Inflammatory macrophage treated with lipopolysaccharide for 1 hour (primary cell): ENCODE results near the gene OARD1.
A peak's percentile ranks its signal among the peaks of the same experiment; 100 is the strongest.
"Not testable (repeated sequence)": the region's sequence is repeated elsewhere in the genome, so short reads cannot be mapped to it uniquely, and the experiment has no call there.

ENCODE experiments used
- DNase-seq, 2 donors: peaks; one replicate each; pipeline ENCODE4 v3.0.0-alpha.2; 2020 to 2022

OARD1 gene

DNA sequence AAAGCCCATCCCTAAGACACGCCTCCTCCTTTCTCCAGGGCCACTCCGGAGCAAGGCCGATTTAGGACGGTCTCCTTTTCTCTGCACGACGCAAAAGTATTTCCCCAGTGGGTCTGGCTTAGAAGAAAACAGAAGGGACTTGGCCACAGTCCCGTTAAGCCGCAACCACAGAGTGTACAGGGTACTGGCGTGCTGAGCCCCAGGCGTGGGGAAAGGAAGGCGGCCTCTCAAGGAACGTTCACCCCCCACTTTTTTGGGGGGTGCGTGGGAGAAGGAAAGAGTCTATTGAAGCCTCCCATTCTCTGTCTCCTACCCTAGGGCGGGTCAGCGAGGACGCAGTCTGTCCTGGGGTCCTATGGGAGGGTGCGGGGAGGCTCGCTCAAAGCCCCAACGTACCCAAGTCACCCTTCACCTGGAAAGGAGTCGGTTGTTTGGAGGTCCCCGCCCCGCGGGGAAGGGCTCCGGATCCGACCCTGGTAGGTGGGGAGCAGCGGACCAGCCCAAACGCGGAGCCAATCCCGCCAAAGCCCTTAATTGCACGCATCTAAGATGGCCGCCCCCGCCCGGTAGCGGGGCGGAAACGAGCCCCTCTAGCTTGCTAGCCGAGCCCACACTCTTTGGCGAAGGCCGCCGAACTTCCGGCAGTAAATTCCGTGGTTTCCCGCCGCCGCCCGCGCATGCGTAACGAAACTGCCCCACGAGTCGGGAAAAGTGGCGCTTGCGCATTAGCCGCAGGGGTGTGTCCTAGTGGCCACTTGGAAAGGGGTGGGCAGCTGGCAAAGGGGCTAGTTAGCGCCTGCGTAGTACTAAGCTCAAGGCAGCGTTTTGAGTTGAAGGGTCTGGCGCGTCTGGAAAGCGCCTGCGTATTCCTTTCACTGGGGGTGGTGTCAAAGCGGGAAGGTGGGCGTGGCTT is at the start of gene OARD1:
Gene OARD1, minus strand, starts transcription at position 434 of the 913 bp plus-strand sequence. CDS start 722 bp downstream, outside the sequence.
- DNase-seq: peak; percentile 99 to 100

- DNase-seq: no peak
These were observed 47.9 kb upstream of the OARD1 start for GRCh38 chr6:41120058-41120457.

GRCh38 chr6:41119508-41119907 is 47.4 kb upstream of the OARD1 start:
- DNase-seq: no peak

- DNase-seq: not testable (repeated sequence)
These were observed 42.9 kb upstream of the OARD1 start for GRCh38 chr6:41115027-41115426.

GRCh38 chr6:41111017-41111416 is 38.9 kb upstream of the OARD1 start:
- no peak for DNase-seq

DNA sequence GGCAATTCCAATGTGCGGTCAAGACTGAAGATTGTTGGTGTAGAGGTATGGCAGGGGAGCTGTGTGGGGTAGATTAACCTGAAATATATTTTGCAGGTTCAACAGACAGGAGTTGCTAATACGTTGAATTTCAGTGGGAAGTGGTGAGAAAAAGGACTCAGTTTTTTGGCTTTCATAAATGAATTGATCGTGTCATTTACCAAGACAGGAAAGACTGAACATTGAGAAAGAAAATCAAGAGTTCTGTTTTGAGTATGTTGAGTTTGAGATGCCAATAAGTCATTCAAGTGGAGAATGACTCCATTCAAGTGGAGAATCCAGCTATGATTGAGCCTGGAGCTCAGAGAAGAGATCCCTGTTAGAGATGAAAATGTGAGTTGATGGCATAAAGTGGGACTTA is 31.7 kb upstream of the OARD1 start:
- no peak for DNase-seq

DNA sequence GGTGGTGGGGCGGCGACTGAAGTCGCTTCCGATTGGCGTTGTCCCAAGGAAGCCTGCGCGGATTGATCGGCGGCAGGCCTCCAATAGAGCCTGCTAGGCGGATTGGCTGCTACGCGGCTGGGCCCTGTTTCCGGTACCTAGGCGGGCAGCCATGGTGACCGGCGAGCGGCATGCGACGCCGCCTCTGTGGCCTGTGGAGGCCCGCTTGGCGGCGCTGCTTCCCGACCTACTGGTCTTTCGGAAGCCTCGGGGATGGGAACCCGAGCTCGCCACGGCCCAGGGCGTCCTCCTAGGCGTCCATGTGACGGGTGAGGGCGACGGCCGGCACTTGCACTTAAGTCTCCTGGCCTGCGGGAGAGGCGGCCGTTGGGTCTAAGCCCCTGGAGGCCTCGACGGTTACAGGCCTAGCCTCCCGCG is 28.7 kb upstream of the OARD1 start:
- no peak for DNase-seq

DNA sequence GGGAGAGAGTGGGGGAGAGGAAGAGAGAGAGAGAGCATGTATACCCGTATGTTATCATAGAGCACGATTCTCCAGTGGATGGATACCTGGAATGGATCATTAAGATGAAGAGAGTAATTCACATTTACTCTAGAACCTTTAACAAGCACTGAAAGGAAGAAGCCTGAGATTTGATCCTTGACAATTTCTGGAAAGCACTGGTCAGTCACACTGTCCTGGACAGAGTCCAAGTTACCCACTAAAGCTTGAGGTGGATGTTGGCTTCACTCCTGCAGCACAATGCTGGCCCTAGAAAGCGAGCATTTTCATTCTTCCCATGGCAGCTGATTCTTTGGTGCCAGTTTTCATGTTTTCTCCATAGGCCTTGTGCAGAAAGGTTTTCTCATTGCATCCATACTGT is 26.2 kb upstream of the OARD1 start:
- DNase-seq: no peak

DNA sequence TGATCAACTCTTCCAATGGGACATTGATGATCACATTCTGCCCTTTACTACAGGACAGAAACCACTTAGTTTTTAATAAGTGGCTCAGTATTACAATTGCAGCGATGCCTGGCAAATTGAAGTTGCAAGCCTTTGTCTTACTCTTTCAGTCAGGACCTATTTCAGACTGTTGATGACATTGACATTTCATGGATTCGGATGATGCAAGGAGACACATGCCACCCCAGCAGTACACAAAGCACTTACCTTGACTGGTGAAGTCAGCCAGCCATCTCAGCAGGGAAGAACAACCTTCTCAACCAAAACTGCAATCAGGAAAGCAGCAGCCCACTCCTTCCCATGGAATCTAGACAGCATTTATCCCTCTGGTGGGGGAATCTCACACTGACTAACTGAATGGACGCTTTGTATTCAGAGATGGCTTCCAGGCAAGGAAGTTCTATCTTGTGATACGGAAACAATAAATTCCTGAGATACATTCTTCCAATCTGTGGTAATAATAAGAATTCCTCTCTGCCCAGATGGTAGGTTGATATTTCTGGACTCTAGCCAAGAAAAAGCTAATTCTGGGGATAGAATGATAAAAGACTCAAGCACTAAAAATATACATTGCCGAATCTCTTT is 25.4 kb upstream of the OARD1 start:
- no peak for DNase-seq

- no peak for DNase-seq
These were observed 21.6 kb upstream of the OARD1 start for GRCh38 chr6:41093729-41094128.

DNA sequence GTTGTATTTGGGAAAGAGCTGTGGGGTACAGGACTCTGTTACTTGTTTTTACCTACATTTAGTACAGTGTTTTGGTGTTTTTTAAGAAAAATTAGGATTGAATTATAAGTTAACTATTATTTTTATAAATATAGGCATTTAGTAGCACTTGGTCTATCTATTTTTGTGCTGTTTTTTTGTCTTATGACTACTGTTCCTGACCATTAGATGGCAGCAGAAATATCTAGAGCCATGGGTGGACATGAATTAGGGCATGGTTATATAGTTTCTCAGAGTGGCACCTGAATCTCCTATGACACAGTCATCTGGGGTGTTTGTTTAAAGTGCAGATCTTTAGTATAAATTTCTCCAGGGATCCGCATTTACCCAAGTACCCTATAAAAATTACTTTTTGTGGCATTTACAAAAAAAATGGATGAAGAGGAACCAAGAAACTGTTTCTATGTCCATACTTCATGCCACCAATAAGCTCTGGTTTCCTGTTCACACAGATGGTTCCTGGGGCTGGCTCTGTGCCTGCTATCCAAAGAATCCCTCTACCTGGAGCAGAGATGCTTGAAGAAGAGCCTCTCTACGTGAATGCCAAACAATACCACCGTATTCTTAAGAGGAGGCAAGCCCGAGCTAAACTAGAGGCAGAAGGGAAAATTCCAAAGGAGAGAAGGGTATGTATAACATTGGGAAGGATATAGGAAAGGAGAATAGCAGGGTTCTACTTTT is 20.4 kb upstream of the OARD1 start:
- DNase-seq: peak; percentile 31 to 51

- DNase-seq: no peak
These were observed 18.9 kb upstream of the OARD1 start for GRCh38 chr6:41090841-41091761.

GRCh38 chr6:41088451-41088850 is 16.3 kb upstream of the OARD1 start:
- DNase-seq: no peak

DNA sequence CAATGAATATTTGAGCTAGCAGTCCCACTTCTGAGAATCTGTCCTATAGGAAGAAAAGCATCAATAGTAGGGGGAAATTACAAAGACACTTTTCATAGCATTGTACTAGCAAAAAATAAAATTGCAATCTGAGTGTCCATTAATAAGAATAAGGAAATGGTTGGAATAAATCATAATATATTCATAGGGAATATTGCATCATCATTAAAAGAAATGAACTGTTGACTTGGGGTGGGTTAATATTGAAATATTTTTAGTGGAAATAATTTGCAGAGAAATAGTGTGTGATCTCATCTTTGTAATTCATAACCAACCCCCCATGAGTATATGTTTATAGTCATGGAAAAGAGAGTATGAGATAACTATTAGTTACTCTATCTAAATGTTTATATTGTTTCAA is 13.0 kb upstream of the OARD1 start:
- no peak for DNase-seq

GRCh38 chr6:41083072-41083471 is 10.9 kb upstream of the OARD1 start:
- no peak for DNase-seq

GRCh38 chr6:41080621-41081020 is 8.5 kb upstream of the OARD1 start:
- no peak for DNase-seq

GRCh38 chr6:41079080-41079479 is 6.9 kb upstream of the OARD1 start:
- DNase-seq: no peak

DNA sequence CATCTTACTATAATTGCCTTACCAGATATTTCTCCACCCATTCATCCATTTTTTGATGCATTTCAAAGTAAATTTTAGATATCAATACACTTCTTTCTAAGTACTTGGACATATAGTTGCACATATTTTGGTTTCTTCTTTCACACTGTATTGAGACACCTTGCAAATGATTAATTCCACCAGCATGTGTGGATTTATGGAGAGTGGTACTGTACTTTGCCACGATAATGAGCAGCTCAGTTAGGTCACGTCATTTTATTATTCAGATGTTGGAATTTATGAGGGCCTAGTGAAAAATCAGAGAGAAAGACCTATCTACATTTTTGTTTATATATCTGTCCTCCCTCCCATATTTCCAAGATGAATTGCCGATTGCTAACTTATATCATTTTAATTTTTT is 5.9 kb upstream of the OARD1 start:
- DNase-seq: no peak

DNA sequence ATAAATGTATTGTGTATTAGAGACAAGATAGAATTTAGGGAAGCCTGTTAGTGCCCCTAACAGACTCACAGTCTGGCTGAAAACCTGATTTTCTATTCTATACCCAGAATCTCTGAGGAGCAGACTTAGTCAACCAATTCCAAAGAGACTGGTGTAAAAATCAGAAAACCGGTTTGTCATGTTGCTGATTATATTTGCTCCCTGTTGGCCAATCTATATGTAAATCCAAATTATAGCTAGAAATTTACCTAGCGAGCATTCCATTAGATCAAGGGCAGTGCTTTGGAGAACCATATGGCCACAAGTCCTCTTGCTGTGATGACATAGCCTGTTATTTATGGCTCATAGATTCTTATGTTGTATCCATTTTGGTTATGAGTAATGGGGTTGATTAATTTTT is 5.4 kb upstream of the OARD1 start:
- DNase-seq: no peak

- peak; percentile 31 to 62 for DNase-seq
These were observed 3.8 kb upstream of the OARD1 start for GRCh38 chr6:41075651-41076626.
